GM23338 (cell line): ENCODE measurements around the gene RNF2.

Experiments
- CREB1 ChIP-seq: fragments of 250-450 bp; sonication (Bioruptor Pico); IDR thresholded peaks from 2 replicates; pipeline ENCODE4 v1.5.0; 2020; ENCODE audit warnings: low read depth, mild to moderate bottlenecking, moderate library complexity
- CTCF ChIP-seq, 2 experiments: fragments of 200-600 bp in 1 of 2; sonication (generic) in 1 of 2; conservative IDR thresholded peaks; 2 replicates each; pipeline versions ENCODE4 v1.5.1 to v1.6.1; 2016 to 2017; ENCODE audit warnings: antibody characterized with exemption in 2 of 2, low read depth in 2 of 2, mild to moderate bottlenecking in 2 of 2, moderate library complexity in 1 of 2
- ETS1 ChIP-seq: IDR thresholded peaks from 2 replicates; pipeline ENCODE4 v1.6.1; 2016; ENCODE audit warnings: antibody characterized with exemption
- EZH2 ChIP-seq: fragments of 200-600 bp; sonication (generic); IDR thresholded peaks from one replicate; pipeline ENCODE4 v1.8.0; 2017; ENCODE audit warnings: antibody characterized with exemption, mild to moderate bottlenecking, low read depth; ENCODE audit not compliant: unreplicated experiment
- EZH2phosphoT487 ChIP-seq: fragments of 200-600 bp; sonication (generic); IDR thresholded peaks from one replicate; pipeline ENCODE4 v1.8.1; 2018; ENCODE audit warnings: antibody characterized with exemption; ENCODE audit not compliant: unreplicated experiment
- JUNB ChIP-seq: IDR thresholded peaks from one replicate; pipeline ENCODE4 v1.6.1; 2016; ENCODE audit warnings: antibody characterized with exemption; ENCODE audit not compliant: unreplicated experiment
- POLR2AphosphoS5 ChIP-seq: IDR thresholded peaks from 2 replicates; pipeline ENCODE4 v1.6.1; 2016; ENCODE audit warnings: antibody characterized with exemption, low read depth
- REST ChIP-seq: IDR thresholded peaks from one replicate; pipeline ENCODE4 v1.6.1; 2018; ENCODE audit warnings: antibody characterized with exemption; ENCODE audit not compliant: unreplicated experiment

DNA sequence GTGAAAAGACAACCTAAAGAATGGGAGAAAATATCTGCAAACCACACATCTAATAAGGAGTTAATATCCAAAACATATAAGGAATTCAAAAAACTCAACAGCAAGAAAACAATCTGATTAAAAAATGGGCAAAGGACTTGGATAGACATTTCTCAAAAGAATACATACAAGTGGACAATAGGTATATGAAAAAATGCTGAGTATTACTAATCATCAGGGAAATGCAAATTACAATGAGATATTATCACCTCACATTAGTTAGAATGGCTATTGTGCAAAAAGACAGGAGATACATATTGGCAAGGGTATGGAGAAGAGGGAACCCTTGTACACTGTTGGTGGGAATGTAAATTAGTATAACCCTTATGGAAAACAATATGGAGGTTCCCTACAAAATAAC, 66.5 kb downstream of the RNF2 start:
- no peak for TF ChIP-seq CTCF (conservative IDR thresholded peaks at IDR 0.05; ENCODE audit: low read depth in 2 of 2)
- TF ChIP-seq POLR2AphosphoS5 = no peak
- no peak for TF ChIP-seq ETS1
- no peak for TF ChIP-seq CREB1 (CRISPR knock-in tag)
- TF ChIP-seq EZH2 = no peak
- no peak for TF ChIP-seq JUNB
- no peak for TF ChIP-seq REST
- TF ChIP-seq EZH2phosphoT487 = no peak
